Osteocyte (in vitro differentiated cells): ENCODE measurements around the gene ELOB. TPM values are rescaled to one million over a fixed set of nuclear protein-coding genes. Genes with fewer than 3 reads are reported as not detected.

Experiments used
- DNase-seq: peaks from one replicate; pipeline ENCODE4 v3.0.0; 2021; ENCODE audit warnings: mixed read lengths; ENCODE audit not compliant: unreplicated experiment; ENCODE audit errors: extremely low spot score
- H3K27ac Mint-ChIP-seq: one replicate; pipeline ENCODE4 v1.8.0; 2021; ENCODE audit warnings: mild to moderate bottlenecking, mixed read lengths; ENCODE audit not compliant: unreplicated experiment
- H3K27me3 Mint-ChIP-seq: one replicate; pipeline ENCODE4 v1.8.0; 2021; ENCODE audit warnings: mixed read lengths; ENCODE audit not compliant: unreplicated experiment
- H3K36me3 Mint-ChIP-seq: one replicate; pipeline ENCODE4 v1.8.0; 2021; ENCODE audit warnings: mixed read lengths; ENCODE audit not compliant: unreplicated experiment
- H3K4me1 Mint-ChIP-seq: one replicate; pipeline ENCODE4 v1.8.0; 2021; ENCODE audit warnings: mixed read lengths; ENCODE audit not compliant: unreplicated experiment
- H3K4me3 Mint-ChIP-seq: one replicate; pipeline ENCODE4 v1.8.0; 2021; ENCODE audit warnings: mild to moderate bottlenecking, moderate library complexity, mixed read lengths; ENCODE audit not compliant: unreplicated experiment
- H3K9me3 Mint-ChIP-seq: one replicate; pipeline ENCODE4 v1.8.0; 2021; ENCODE audit warnings: mixed read lengths; ENCODE audit not compliant: unreplicated experiment
- total RNA-seq: library from RNA; stranded (reverse); gene quantifications from 2 replicates; pipeline ENCODE4 v1.2.1, GENCODE V29; 2021
- TF ChIP-seq, protein P1 (sequence below): fragments of 200-600 bp; sonication (generic); IDR thresholded peaks from 2 replicates; pipeline ENCODE4 v1.5.0; 2021; ENCODE audit warnings: antibody characterized with exemption, mild to moderate bottlenecking, moderate library complexity

Gene ELOB
- total RNA-seq, 1 donor from 2014 or later, result 287 TPM

- Mint-ChIP-seq H3K27ac (no peak overlapping the region), H3K36me3 (no peaks in the 10 kb centered on the region), H3K4me1 (no peaks in the 10 kb centered on the region), H3K27me3 (peaks cover 26% of the 10 kb centered on the region), H3K4me3 (no peak overlapping the region), H3K9me3 (no peaks in the 10 kb centered on the region)
- no peak for DNase-seq
- TF ChIP-seq, protein P1, sequence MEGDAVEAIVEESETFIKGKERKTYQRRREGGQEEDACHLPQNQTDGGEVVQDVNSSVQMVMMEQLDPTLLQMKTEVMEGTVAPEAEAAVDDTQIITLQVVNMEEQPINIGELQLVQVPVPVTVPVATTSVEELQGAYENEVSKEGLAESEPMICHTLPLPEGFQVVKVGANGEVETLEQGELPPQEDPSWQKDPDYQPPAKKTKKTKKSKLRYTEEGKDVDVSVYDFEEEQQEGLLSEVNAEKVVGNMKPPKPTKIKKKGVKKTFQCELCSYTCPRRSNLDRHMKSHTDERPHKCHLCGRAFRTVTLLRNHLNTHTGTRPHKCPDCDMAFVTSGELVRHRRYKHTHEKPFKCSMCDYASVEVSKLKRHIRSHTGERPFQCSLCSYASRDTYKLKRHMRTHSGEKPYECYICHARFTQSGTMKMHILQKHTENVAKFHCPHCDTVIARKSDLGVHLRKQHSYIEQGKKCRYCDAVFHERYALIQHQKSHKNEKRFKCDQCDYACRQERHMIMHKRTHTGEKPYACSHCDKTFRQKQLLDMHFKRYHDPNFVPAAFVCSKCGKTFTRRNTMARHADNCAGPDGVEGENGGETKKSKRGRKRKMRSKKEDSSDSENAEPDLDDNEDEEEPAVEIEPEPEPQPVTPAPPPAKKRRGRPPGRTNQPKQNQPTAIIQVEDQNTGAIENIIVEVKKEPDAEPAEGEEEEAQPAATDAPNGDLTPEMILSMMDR, result no peak
Measured at GRCh38 chr16:2819179-2819938, 42.3 kb upstream of the ELOB start.

GRCh38 chr16:2818272-2818876, 41.3 kb upstream of the ELOB start:
- H3K36me3 Mint-ChIP-seq, result no peaks in the 10 kb centered on the region
- no peak overlapping the region for H3K4me3 Mint-ChIP-seq
- no peak overlapping the region for H3K27ac Mint-ChIP-seq
- TF ChIP-seq, protein P1, result no peak
- peaks cover 25% of the 10 kb centered on the region for H3K27me3 Mint-ChIP-seq
- no peaks in the 10 kb centered on the region for H3K9me3 Mint-ChIP-seq
- peak; percentile 79 for DNase-seq
- H3K4me1 Mint-ChIP-seq, result no peaks in the 10 kb centered on the region

GRCh38 chr16:2817340-2818271, 40.5 kb upstream of the ELOB start:
- H3K27me3 Mint-ChIP-seq, result peaks cover 19% of the 10 kb centered on the region
- no peaks in the 10 kb centered on the region for H3K36me3 Mint-ChIP-seq
- TF ChIP-seq, protein P1, result no peak
- H3K9me3 Mint-ChIP-seq, result no peaks in the 10 kb centered on the region
- peak; percentile 82 for DNase-seq
- no peak overlapping the region for H3K27ac Mint-ChIP-seq
- H3K4me1 Mint-ChIP-seq, result no peaks in the 10 kb centered on the region
- no peak overlapping the region for H3K4me3 Mint-ChIP-seq

GRCh38 chr16:2816751-2817339, 39.8 kb upstream of the ELOB start, which contains the start of gene PRSS21:
Gene PRSS21 (plus strand): TSS chr16:2817237. CDS start chr16:2817269, 32 bp downstream.
- TF ChIP-seq, protein P1, result no peak
- Mint-ChIP-seq H3K4me3 (no peak within 1 kb of the TSS), H3K36me3 (no peaks in the 10 kb centered on the region), H3K4me1 (no peaks in the 10 kb centered on the region), H3K27ac (no peak within 1 kb of the TSS), H3K9me3 (no peaks in the 10 kb centered on the region), H3K27me3 (peaks cover 18% of the 10 kb centered on the region)
- no peak for DNase-seq
